Thyroid gland (tissue), 4 donors: Measurements from ENCODE around the gene AHNAK2.

ENCODE experiments used
- CTCF ChIP-seq, 6 experiments: fragments of 200-600 bp in 3 of 6; fragments of 450-650 bp in 3 of 6; sonication (generic) in 3 of 6; IDR thresholded peaks; one replicate each; pipeline ENCODE4 v1.5.1; 2016 to 2019; ENCODE audit warnings: antibody characterized with exemption in 6 of 6, mild to moderate bottlenecking in 2 of 6, inconsistent platforms in 1 of 6, moderate library complexity in 1 of 6
- POLR2A ChIP-seq, 2 donors: fragments of 450-650 bp; IDR thresholded peaks; one replicate each; pipeline ENCODE4 v1.6.1; 2017; ENCODE audit warnings: antibody characterized with exemption in 2 of 2, mild to moderate bottlenecking in 2 of 2, moderate library complexity in 1 of 2

- TF ChIP-seq CTCF (IDR thresholded peaks at IDR 0.05) = no peak
- no peak for TF ChIP-seq POLR2A (IDR thresholded peaks at IDR 0.05)
These were observed 41.6 kb downstream of the AHNAK2 start for GRCh38 chr14:104936361-104937155.
